CD4-positive, alpha-beta memory T cell (primary cell): ENCODE measurements around the gene TMEM184B. TPM values are rescaled to one million over a fixed set of nuclear protein-coding genes. Genes with fewer than 3 reads are reported as not detected.

ENCODE experiments used
- CTCF ChIA-PET: fragments of 350-600 bp; sonication (Branson Sonifier 250); formaldehyde crosslinking; loops from one replicate; lab custom pipeline; 2021; ENCODE audit warnings: inconsistent platforms; ENCODE audit not compliant: partially characterized antibody; lab: Charles Lee
- POLR2A ChIA-PET: fragments of 350-600 bp; sonication (Branson Sonifier 250); formaldehyde crosslinking; loops from one replicate; lab custom pipeline; 2021; ENCODE audit not compliant: partially characterized antibody; lab: Charles Lee
- DNase-seq, 5 donors: peaks; one replicate each; pipeline versions ENCODE4 v3.0.0 to v3.0.0-alpha.2; 2020 to 2022; ENCODE audit warnings: mixed read lengths in 1 of 5
- H3K27ac ChIP-seq: one replicate; pipeline ENCODE4 v1.7.0; 2013; ENCODE audit warnings: low read depth, low read length
- H3K27me3 ChIP-seq: 2 replicates; pipeline ENCODE4 v1.7.0; 2013; ENCODE audit warnings: mild to moderate bottlenecking, low read length, moderate library complexity; ENCODE audit not compliant: insufficient read depth
- H3K36me3 ChIP-seq: 2 replicates; pipeline ENCODE4 v1.7.0; 2013; ENCODE audit warnings: mild to moderate bottlenecking, low read length, moderate library complexity; ENCODE audit not compliant: insufficient read depth
- H3K4me1 ChIP-seq: 2 replicates; pipeline ENCODE4 v1.7.0; 2013; ENCODE audit warnings: mild to moderate bottlenecking, low read length, moderate library complexity; ENCODE audit not compliant: insufficient read depth
- H3K4me3 ChIP-seq, 2 donors: one replicate each; pipeline ENCODE4 v1.7.0; 2013; ENCODE audit warnings: low read length in 2 of 2, mild to moderate bottlenecking in 1 of 2
- H3K9me3 ChIP-seq, 2 donors: one replicate each; pipeline ENCODE4 v1.7.0; 2013; ENCODE audit warnings: low read length in 2 of 2, control low read depth in 1 of 2; ENCODE audit not compliant: control insufficient read depth in 1 of 2
- H3K27ac Mint-ChIP-seq, 7 donors: one replicate each; pipeline ENCODE4 v1.8.0; 2020 to 2021; ENCODE audit warnings: mixed read lengths in 7 of 7, mild to moderate bottlenecking in 6 of 7, inconsistent platforms in 3 of 7, moderate library complexity in 3 of 7
- H3K27me3 Mint-ChIP-seq, 2 donors: one replicate each; pipeline ENCODE4 v1.8.0; 2020 to 2021; ENCODE audit warnings: mixed read lengths in 2 of 2
- H3K36me3 Mint-ChIP-seq, 2 donors: one replicate each; pipeline ENCODE4 v1.8.0; 2020 to 2021; ENCODE audit warnings: mixed read lengths in 2 of 2, inconsistent platforms in 1 of 2, mild to moderate bottlenecking in 1 of 2
- H3K4me1 Mint-ChIP-seq, 4 donors: one replicate each; pipeline ENCODE4 v1.8.0; 2020 to 2021; ENCODE audit warnings: mixed read lengths in 4 of 4, mild to moderate bottlenecking in 1 of 4
- H3K4me3 Mint-ChIP-seq, 8 donors: one replicate each; pipeline ENCODE4 v1.8.0; 2020 to 2021; ENCODE audit warnings: mixed read lengths in 8 of 8, mild to moderate bottlenecking in 7 of 8, moderate library complexity in 6 of 8, inconsistent platforms in 3 of 8
- H3K9me3 Mint-ChIP-seq, 8 donors: one replicate each; pipeline ENCODE4 v1.8.0; 2020 to 2021; ENCODE audit warnings: mixed read lengths in 8 of 8, mild to moderate bottlenecking in 5 of 8, inconsistent platforms in 3 of 8, moderate library complexity in 1 of 8
- intact Hi-C: fragments of 100-400 bp; cut with micrococcal nuclease; formaldehyde crosslinking; loops from one replicate; pipeline ENCODE4 v1.15.1; 2023
- polyA plus RNA-seq, 2 donors: library from polyadenylated mRNA; unstranded; fragments of 300-500 nt; fragmentation: Illumina TruSeq; gene quantifications; one replicate each; pipeline ENCODE4 v1.2.3, GENCODE V29; 2021
- total RNA-seq, 2 experiments: library from RNA; stranded (reverse); gene quantifications; one replicate each; pipeline ENCODE4 v1.2.3, GENCODE V29; 2021

Gene TMEM184B
- total and polyA plus RNA-seq, 4 experiments from 2014 or later = 9.0 to 36.6 (median 29.7) TPM

GRCh38 chr22:38243007-38243765 lies 29.6 kb downstream of the TMEM184B start:
- ChIA-PET POLR2A (no interaction called here), CTCF (no interaction called here)
- intact Hi-C loops = no loop called here

GRCh38 chr22:38240734-38241252 lies 32.0 kb downstream of the TMEM184B start:
- Histone ChIP-seq H3K4me1 (no peaks in the 10 kb centered on the region), H3K27ac (no peak overlapping the region), H3K4me3 (no peak overlapping the region), H3K27me3 (no peaks in the 10 kb centered on the region), H3K9me3 (no peaks in the 10 kb centered on the region), H3K36me3 (no peaks in the 10 kb centered on the region)
- peaks cover 0 to 2% (median 0%) of the 10 kb centered on the region in 4 donors for H3K4me1 Mint-ChIP-seq
- no peaks in the 10 kb centered on the region for H3K27me3 Mint-ChIP-seq
- intact Hi-C loops = no loop called here
- no peak for DNase-seq
- no peak overlapping the region for H3K4me3 Mint-ChIP-seq
- H3K27ac Mint-ChIP-seq = peak overlapping the region in 3 of 7 donors; percentile 19 to 47 (median 25)
- H3K36me3 Mint-ChIP-seq = peaks cover 16 to 36% of the 10 kb centered on the region in 2 donors
- ChIA-PET POLR2A (no interaction called here), CTCF (interaction anchor here (1.5 kb wide), 1 partner anchor 11 kb away, joined by 3 read pairs; no protein-coding TSS in a partner anchor)
- H3K9me3 Mint-ChIP-seq = no peaks in the 10 kb centered on the region

More at GRCh38 chr22:38243007-38243765, 29.6 kb downstream of the TMEM184B start:
- Histone ChIP-seq H3K4me3 (no peak overlapping the region), H3K36me3 (peaks cover 16% of the 10 kb centered on the region), H3K27ac (no peak overlapping the region), H3K9me3 (no peaks in the 10 kb centered on the region), H3K27me3 (no peaks in the 10 kb centered on the region), H3K4me1 (no peaks in the 10 kb centered on the region)
- no peak for DNase-seq
- H3K27me3 Mint-ChIP-seq = no peaks in the 10 kb centered on the region
- peaks cover 19 to 41% of the 10 kb centered on the region in 2 donors for H3K36me3 Mint-ChIP-seq
- H3K27ac Mint-ChIP-seq = peak overlapping the region in 2 of 7 donors; percentile 19 to 46
- H3K9me3 Mint-ChIP-seq = no peaks in the 10 kb centered on the region
- H3K4me1 Mint-ChIP-seq = peaks cover 0 to 2% (median 0%) of the 10 kb centered on the region in 4 donors
- H3K4me3 Mint-ChIP-seq = no peak overlapping the region

GRCh38 chr22:38239101-38239761 lies 33.6 kb downstream of the TMEM184B start:
- POLR2A ChIA-PET = no interaction called here
- Mint-ChIP-seq H3K27ac (peak overlapping the region in 2 of 7 donors; percentile 8 to 36), H3K4me1 (peaks cover 0 to 3% (median 0%) of the 10 kb centered on the region in 4 donors), H3K4me3 (no peak overlapping the region), H3K9me3 (no peaks in the 10 kb centered on the region), H3K27me3 (no peaks in the 10 kb centered on the region), H3K36me3 (peaks cover 26 to 46% of the 10 kb centered on the region in 2 donors)
- intact Hi-C loops = no loop called here
- no peak overlapping the region for H3K27ac ChIP-seq
- no peaks in the 10 kb centered on the region for H3K4me1 ChIP-seq
- no peaks in the 10 kb centered on the region for H3K27me3 ChIP-seq
- CTCF ChIA-PET = interaction anchor here (1.5 kb wide), 1 partner anchor 9 kb away, joined by 3 read pairs; no protein-coding TSS in a partner anchor
- no peak for DNase-seq
- H3K4me3 ChIP-seq = no peak overlapping the region
- H3K36me3 ChIP-seq = peaks cover 5% of the 10 kb centered on the region
- H3K9me3 ChIP-seq = no peaks in the 10 kb centered on the region

GRCh38 chr22:38238519-38239071 lies 34.2 kb downstream of the TMEM184B start:
- H3K4me3 ChIP-seq = no peak overlapping the region
- H3K4me3 Mint-ChIP-seq = no peak overlapping the region
- no peaks in the 10 kb centered on the region for H3K4me1 ChIP-seq
- H3K27me3 ChIP-seq = no peaks in the 10 kb centered on the region
- H3K27me3 Mint-ChIP-seq = no peaks in the 10 kb centered on the region
- peaks cover 20 to 45% of the 10 kb centered on the region in 2 donors for H3K36me3 Mint-ChIP-seq
- peaks cover 0 to 3% (median 0%) of the 10 kb centered on the region in 4 donors for H3K4me1 Mint-ChIP-seq
- no peaks in the 10 kb centered on the region for H3K9me3 Mint-ChIP-seq
- H3K27ac Mint-ChIP-seq = peak overlapping the region in 2 of 7 donors; percentile 36 to 43
- H3K36me3 ChIP-seq = peaks cover 5% of the 10 kb centered on the region
- POLR2A ChIA-PET = no interaction called here
- DNase-seq = no peak
- CTCF ChIA-PET = no interaction called here
- intact Hi-C loops = no loop called here
- H3K27ac ChIP-seq = no peak overlapping the region
- no peaks in the 10 kb centered on the region for H3K9me3 ChIP-seq

GRCh38 chr22:38236786-38237185 lies 36.0 kb downstream of the TMEM184B start:
- Mint-ChIP-seq H3K27me3 (no peaks in the 10 kb centered on the region), H3K27ac (peak overlapping the region in 2 of 7 donors; percentile 5 to 30), H3K9me3 (no peaks in the 10 kb centered on the region), H3K36me3 (peaks cover 32 to 57% of the 10 kb centered on the region in 2 donors), H3K4me1 (peaks cover 0 to 6% (median 2%) of the 10 kb centered on the region in 4 donors), H3K4me3 (no peak overlapping the region)
- H3K27me3 ChIP-seq = no peaks in the 10 kb centered on the region
- no peaks in the 10 kb centered on the region for H3K4me1 ChIP-seq
- ChIA-PET POLR2A (no interaction called here), CTCF (no interaction called here)
- H3K4me3 ChIP-seq = no peak overlapping the region
- intact Hi-C loops = no loop called here
- no peak overlapping the region for H3K27ac ChIP-seq
- peaks cover 5% of the 10 kb centered on the region for H3K36me3 ChIP-seq
- H3K9me3 ChIP-seq = no peaks in the 10 kb centered on the region
- DNase-seq = no peak

- Mint-ChIP-seq H3K4me3 (no peak overlapping the region), H3K27me3 (no peaks in the 10 kb centered on the region), H3K9me3 (no peaks in the 10 kb centered on the region), H3K36me3 (peaks cover 33 to 64% of the 10 kb centered on the region in 2 donors), H3K4me1 (peaks cover 2 to 16% (median 7%) of the 10 kb centered on the region in 4 donors), H3K27ac (peak overlapping the region in 5 of 7 donors; percentile 9 to 75 (median 48))
- no peak overlapping the region for H3K27ac ChIP-seq
- H3K4me3 ChIP-seq = no peak overlapping the region
- H3K27me3 ChIP-seq = no peaks in the 10 kb centered on the region
- ChIA-PET CTCF (no interaction called here), POLR2A (no interaction called here)
- H3K4me1 ChIP-seq = no peaks in the 10 kb centered on the region
- intact Hi-C loops = no loop called here
- H3K36me3 ChIP-seq = peaks cover 11% of the 10 kb centered on the region
- no peak for DNase-seq
- H3K9me3 ChIP-seq = no peaks in the 10 kb centered on the region
Observed at GRCh38 chr22:38235240-38235850, 37.5 kb downstream of the TMEM184B start.
